SJCRH30 (cell line): ENCODE results near the gene MEFV. TPM values are rescaled to one million over a fixed set of nuclear protein-coding genes. Genes with fewer than 3 reads are reported as not detected.

ENCODE experiments used
- total RNA-seq: library from RNA; depleted of rRNA; stranded (reverse); fragments of >200 nt; shearing (Covaris generic); gene quantifications from 2 replicates; pipeline ENCODE4 v1.2.3, GENCODE V29; 2014; rRNA removed

MEFV gene
- total RNA-seq, 1 experiment from 2014 or later = not detected

Other genes starting within 250 kb of the MEFV start
- gene CLDN9, start 243.7 kb downstream of the MEFV start, total RNA-seq = not detected in 2 replicates
- gene CLDN6, start 238.4 kb downstream of the MEFV start, total RNA-seq = not detected in 2 replicates
- gene TNFRSF12A, start 236.3 kb downstream of the MEFV start, total RNA-seq = 29.0 and 32.1 TPM in 2 replicates
- 16.8 and 18.9 TPM in 2 replicates for gene HCFC1R1, start 232.7 kb downstream of the MEFV start, total RNA-seq
- 25.5 and 29.4 TPM in 2 replicates for gene THOC6, start 232.6 kb downstream of the MEFV start, total RNA-seq
- gene BICDL2, start 219.7 kb downstream of the MEFV start, total RNA-seq = not detected in 2 replicates
- 0.06 and 0.13 TPM in 2 replicates for gene MMP25, start 210.1 kb downstream of the MEFV start, total RNA-seq
- 158 and 177 TPM in 2 replicates for gene IL32, start 191.0 kb downstream of the MEFV start, total RNA-seq
- 0.73 and 0.76 TPM in 2 replicates for gene ZSCAN10, start 157.3 kb downstream of the MEFV start, total RNA-seq
- gene ZNF205, start 144.0 kb downstream of the MEFV start, total RNA-seq = 12.9 and 13.7 TPM in 2 replicates
- 2.5 and 3.0 TPM in 2 replicates for gene ZNF213, start 121.6 kb downstream of the MEFV start, total RNA-seq
- 0.47 TPM in 1 of 2 replicates, not detected in the other for gene OR1F1, start 68.4 kb downstream of the MEFV start, total RNA-seq
- 16.1 and 17.6 TPM in 2 replicates for gene ZNF200, start 21.5 kb downstream of the MEFV start, total RNA-seq
- gene ZNF263, start 26.9 kb upstream of the MEFV start, total RNA-seq = 46.3 and 47.6 TPM in 2 replicates
- gene TIGD7, start 48.8 kb upstream of the MEFV start, total RNA-seq = 4.7 TPM in 2 replicates
- 17.0 and 17.6 TPM in 2 replicates for gene ZNF75A, start 48.9 kb upstream of the MEFV start, total RNA-seq
- not detected in 2 replicates for gene OR2C1, start 99.3 kb upstream of the MEFV start, total RNA-seq
- gene ZSCAN32, start 144.4 kb upstream of the MEFV start, total RNA-seq = 15.6 and 16.7 TPM in 2 replicates
- 13.1 and 14.5 TPM in 2 replicates for gene ZNF174, start 144.6 kb upstream of the MEFV start, total RNA-seq
- 2.9 and 3.0 TPM in 2 replicates for gene ZNF597, start 186.9 kb upstream of the MEFV start, total RNA-seq
- 14.1 and 21.7 TPM in 2 replicates for gene NAA60, start 187.0 kb upstream of the MEFV start, total RNA-seq
- not detected in 2 replicates for gene C16orf90, start 238.9 kb upstream of the MEFV start, total RNA-seq
- 5.2 and 7.1 TPM in 2 replicates for gene CLUAP1, start 244.4 kb upstream of the MEFV start, total RNA-seq